Tibial artery (tissue), 4 donors: Measurements from ENCODE around the gene NAGS.
"Not testable (repeated sequence)": the region's sequence is repeated elsewhere in the genome, so short reads cannot be mapped to it uniquely, and the experiment has no call there.

Source experiments
- DNase-seq, 2 donors: peaks; one replicate each; pipeline ENCODE4 v3.0.0-alpha.2; 2019
- H3K27ac ChIP-seq, 2 donors: fragments of 200-600 bp; sonication (generic) in 1 of 2; 1 replicate in 1 of 2; 2 replicates in 1 of 2; pipeline ENCODE4 v1.5.1; 2018 to 2019; ENCODE audit warnings: mild to moderate bottlenecking in 1 of 2
- H3K27me3 ChIP-seq, 2 donors: fragments of 200-600 bp; sonication (generic) in 1 of 2; one replicate each; pipeline versions ENCODE4 v1.5.1 to v1.6.0; 2016 to 2019
- H3K36me3 ChIP-seq, 3 donors: fragments of 200-600 bp; sonication (generic) in 2 of 3; one replicate each; pipeline ENCODE4 v1.5.1; 2016 to 2019; ENCODE audit warnings: mild to moderate bottlenecking in 2 of 3
- H3K4me1 ChIP-seq, 4 donors: fragments of 200-600 bp; sonication (generic) in 2 of 4; 1 replicate in 3 of 4; 2 replicates in 1 of 4; pipeline ENCODE4 v1.5.1; 2016 to 2019
- H3K4me3 ChIP-seq, 2 donors: fragments of 200-600 bp; sonication (generic) in 1 of 2; 1 replicate in 1 of 2; 2 replicates in 1 of 2; pipeline ENCODE4 v1.5.1; 2018 to 2019; ENCODE audit warnings: mild to moderate bottlenecking in 2 of 2
- H3K9me3 ChIP-seq, 3 donors: fragments of 200-600 bp; sonication (generic) in 1 of 3; one replicate each; pipeline ENCODE4 v1.5.1; 2016 to 2019
- intact Hi-C: fragments of 100-400 bp; cut with DNase I; formaldehyde crosslinking; loops from one replicate; pipeline ENCODE4 v1.15.0; 2023; ENCODE audit warnings: low total_unique reads
- TF ChIP-seq, protein P1 (sequence below), 2 experiments: fragments of 200-600 bp in 1 of 2; fragments of 450-650 bp in 1 of 2; IDR thresholded peaks; one replicate each; pipeline ENCODE4 v1.5.1; 2017 to 2019; ENCODE audit warnings: antibody characterized with exemption in 2 of 2, mild to moderate bottlenecking in 1 of 2, moderate library complexity in 1 of 2

The NAGS gene

DNA sequence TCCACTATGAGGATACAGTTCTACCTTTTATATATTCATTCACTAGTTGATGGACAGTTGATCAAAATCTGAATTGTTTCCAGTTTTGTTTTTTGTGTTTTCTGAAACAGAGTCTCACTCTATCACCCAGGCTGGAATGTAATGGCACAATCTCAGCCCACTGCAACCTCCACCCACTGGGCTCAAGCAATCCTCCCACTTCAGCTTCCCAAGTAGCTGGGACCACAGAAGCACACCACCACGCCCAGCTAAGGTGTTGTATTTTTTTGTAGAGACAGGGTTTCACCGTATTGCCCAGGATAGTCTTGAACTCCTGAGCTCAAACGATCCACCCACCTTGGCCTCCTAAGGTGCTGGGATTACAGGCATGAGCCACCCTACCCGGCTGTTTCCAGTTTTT lies 41.1 kb downstream of the NAGS start:
- TF ChIP-seq, protein P1, sequence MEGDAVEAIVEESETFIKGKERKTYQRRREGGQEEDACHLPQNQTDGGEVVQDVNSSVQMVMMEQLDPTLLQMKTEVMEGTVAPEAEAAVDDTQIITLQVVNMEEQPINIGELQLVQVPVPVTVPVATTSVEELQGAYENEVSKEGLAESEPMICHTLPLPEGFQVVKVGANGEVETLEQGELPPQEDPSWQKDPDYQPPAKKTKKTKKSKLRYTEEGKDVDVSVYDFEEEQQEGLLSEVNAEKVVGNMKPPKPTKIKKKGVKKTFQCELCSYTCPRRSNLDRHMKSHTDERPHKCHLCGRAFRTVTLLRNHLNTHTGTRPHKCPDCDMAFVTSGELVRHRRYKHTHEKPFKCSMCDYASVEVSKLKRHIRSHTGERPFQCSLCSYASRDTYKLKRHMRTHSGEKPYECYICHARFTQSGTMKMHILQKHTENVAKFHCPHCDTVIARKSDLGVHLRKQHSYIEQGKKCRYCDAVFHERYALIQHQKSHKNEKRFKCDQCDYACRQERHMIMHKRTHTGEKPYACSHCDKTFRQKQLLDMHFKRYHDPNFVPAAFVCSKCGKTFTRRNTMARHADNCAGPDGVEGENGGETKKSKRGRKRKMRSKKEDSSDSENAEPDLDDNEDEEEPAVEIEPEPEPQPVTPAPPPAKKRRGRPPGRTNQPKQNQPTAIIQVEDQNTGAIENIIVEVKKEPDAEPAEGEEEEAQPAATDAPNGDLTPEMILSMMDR (IDR thresholded peaks at IDR 0.05), result no peak
- intact Hi-C loops, result loop anchor here (10.0 kb wide), 1 partner anchor 101 kb away; the partner anchor contains the start of gene PPY
- H3K27me3 ChIP-seq, result no peaks in the 10 kb centered on the region
- H3K27ac ChIP-seq, result no peak overlapping the region
- H3K4me3 ChIP-seq, result no peak overlapping the region
- peaks cover 14 to 33% (median 28%) of the 10 kb centered on the region in 3 donors for H3K36me3 ChIP-seq
- DNase-seq, result no peak
- H3K9me3 ChIP-seq, result no peaks in the 10 kb centered on the region
- H3K4me1 ChIP-seq, result peaks cover 0 to 24% (median 9%) of the 10 kb centered on the region in 4 donors

DNA sequence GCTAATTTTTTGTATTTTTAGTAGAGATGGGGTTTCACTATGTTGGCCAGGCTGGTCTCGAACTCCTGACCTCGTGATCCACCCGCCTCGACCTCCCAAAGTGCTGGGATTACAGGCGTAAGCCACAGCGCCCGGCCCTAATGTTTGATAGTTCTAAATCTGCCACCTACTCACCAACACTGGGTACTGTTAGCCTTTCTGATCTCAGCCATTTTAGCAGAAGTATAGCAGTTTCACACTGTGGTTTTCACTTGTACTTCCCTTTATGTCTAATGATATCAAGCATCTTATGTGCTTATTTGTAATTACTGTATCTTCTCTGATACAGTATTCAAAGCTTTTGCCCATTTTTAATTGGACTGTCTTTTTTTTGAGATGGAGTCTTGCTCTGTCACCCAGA lies 42.5 kb downstream of the NAGS start:
- intact Hi-C loops, result loop anchor here (10.0 kb wide), 1 partner anchor 102 kb away; the partner anchor contains the start of gene PPY

DNA sequence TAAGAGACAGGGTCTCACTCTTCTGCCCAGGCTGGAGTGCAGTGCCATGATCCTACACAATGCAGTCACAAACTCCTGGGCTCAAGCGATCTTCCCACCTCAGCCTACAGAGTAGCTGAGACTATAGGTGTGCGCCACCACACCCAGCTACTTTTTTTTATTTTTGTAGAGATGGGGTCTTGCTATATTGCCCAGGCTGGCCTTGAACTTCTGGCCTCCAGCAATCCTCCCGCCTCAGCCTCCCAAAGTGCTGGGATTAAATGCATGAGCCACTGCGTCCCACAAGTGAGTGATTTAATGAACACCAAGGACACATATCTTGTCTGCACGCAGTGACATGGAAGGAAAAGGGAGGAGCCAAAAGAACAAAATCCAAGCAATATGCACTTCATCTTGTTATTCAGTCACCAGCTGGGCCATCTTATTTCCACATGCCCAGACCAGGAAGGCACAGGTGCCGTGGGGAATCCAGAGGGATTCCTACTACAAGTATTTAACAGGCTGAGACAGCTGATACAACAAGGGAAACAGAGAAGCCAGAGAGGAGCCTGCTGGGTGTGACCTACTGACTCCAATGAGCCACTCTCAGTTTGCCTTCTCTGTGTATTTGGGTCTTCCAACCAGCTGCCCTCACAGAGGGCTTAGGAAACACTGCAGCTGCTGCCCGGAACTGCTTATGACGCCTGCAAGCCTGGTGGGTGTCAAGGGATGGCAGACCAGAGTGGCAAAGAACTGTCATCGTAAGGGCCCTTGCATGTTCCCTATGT lies 45.1 kb downstream of the NAGS start:
- Histone ChIP-seq H3K27ac (no peak overlapping the region), H3K9me3 (no peaks in the 10 kb centered on the region), H3K4me3 (no peak overlapping the region), H3K4me1 (peaks cover 0 to 2% (median 0%) of the 10 kb centered on the region in 4 donors), H3K36me3 (peaks cover 32 to 72% (median 47%) of the 10 kb centered on the region in 3 donors), H3K27me3 (no peaks in the 10 kb centered on the region)
- no peak for DNase-seq
- intact Hi-C loops, result loop anchor here (10.0 kb wide), 1 partner anchor 105 kb away; the partner anchor contains the start of gene PPY
- TF ChIP-seq, protein P1 (IDR thresholded peaks at IDR 0.05), result no peak

More for the DNA sequence above, 42.5 kb downstream of the NAGS start:
- DNase-seq, H3K9me3 ChIP-seq, H3K4me3 ChIP-seq, H3K27ac ChIP-seq, H3K27me3 ChIP-seq: not testable (repeated sequence)
- H3K4me1 ChIP-seq, result peaks cover 0 to 12% (median 1%) of the 10 kb centered on the region in 4 donors
- peaks cover 26 to 47% (median 42%) of the 10 kb centered on the region in 3 donors for H3K36me3 ChIP-seq

DNA sequence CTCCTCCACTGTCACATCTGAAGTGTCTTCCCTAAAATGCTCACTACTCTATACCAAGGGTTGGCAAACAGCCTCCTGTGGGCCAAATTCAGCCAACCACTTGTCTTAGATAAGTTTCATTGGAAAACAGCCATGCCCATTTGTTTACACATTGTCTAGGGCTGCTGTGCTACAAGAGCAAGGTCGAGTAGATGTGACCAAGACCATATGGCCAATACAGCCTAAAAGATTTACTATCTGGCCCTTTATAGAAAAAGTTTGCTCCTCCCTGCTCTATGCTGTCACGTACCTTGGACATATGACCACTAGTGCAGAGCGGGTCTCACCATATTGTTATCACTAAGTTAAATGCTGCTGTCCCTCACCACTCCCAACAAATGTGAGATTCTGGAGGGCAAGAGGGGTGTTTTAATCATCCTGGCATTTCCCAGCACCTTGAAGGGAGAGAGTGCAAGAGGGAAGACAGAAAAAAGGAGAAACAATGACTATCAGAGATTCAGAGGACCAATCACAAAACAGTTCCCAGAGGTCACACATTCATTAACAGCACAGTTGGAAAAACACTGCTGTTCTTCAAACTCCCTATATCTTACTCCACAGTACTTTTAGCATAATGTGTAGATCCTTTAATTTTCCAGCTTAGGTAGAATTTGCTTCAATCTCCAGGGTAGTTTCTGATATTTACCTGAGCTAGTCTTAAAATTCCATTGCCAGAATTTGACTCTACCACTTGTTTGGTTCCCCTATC lies 48.9 kb downstream of the NAGS start:
- Histone ChIP-seq H3K4me3 (no peak overlapping the region), H3K27me3 (no peaks in the 10 kb centered on the region), H3K9me3 (no peaks in the 10 kb centered on the region), H3K36me3 (peaks cover 32 to 88% (median 40%) of the 10 kb centered on the region in 3 donors), H3K27ac (no peak overlapping the region), H3K4me1 (no peaks in the 10 kb centered on the region)
- intact Hi-C loops, result no loop called here
- TF ChIP-seq, protein P1 (IDR thresholded peaks at IDR 0.05), result no peak
- no peak for DNase-seq
